Trophoblast cell (in vitro differentiated cells and primary cell): ENCODE data around the gene AFF2.
"Not testable (repeated sequence)": the region's sequence is repeated elsewhere in the genome, so short reads cannot be mapped to it uniquely, and the experiment has no call there.

Experiments
- DNase-seq, 2 donors: peaks; one replicate each; pipeline ENCODE4 v3.0.0-alpha.2; 2016
- H2AFZ ChIP-seq: 2 replicates; pipeline ENCODE4 v1.6.1; 2013; ENCODE audit warnings: low read length, moderate library complexity, mild to moderate bottlenecking; ENCODE audit not compliant: insufficient read depth, poor library complexity
- H2AK5ac ChIP-seq: 2 replicates; pipeline ENCODE4 v1.6.1; 2013; ENCODE audit warnings: mild to moderate bottlenecking, low read length
- H2BK120ac ChIP-seq: 2 replicates; pipeline ENCODE4 v1.6.1; 2013; ENCODE audit warnings: low read length, mild to moderate bottlenecking, moderate library complexity; ENCODE audit not compliant: insufficient read depth, poor library complexity
- H2BK12ac ChIP-seq: 2 replicates; pipeline ENCODE4 v1.6.1; 2013; ENCODE audit warnings: mild to moderate bottlenecking, low read length, moderate library complexity
- H2BK5ac ChIP-seq: 2 replicates; pipeline ENCODE4 v1.6.1; 2013; ENCODE audit warnings: low read length, low read depth, moderate library complexity, mild to moderate bottlenecking; ENCODE audit not compliant: poor library complexity
- H3K14ac ChIP-seq: 2 replicates; pipeline ENCODE4 v1.6.1; 2013; ENCODE audit warnings: mild to moderate bottlenecking, low read length
- H3K18ac ChIP-seq: 2 replicates; pipeline ENCODE4 v1.6.1; 2013; ENCODE audit warnings: mild to moderate bottlenecking, low read length
- H3K23ac ChIP-seq: 2 replicates; pipeline ENCODE4 v1.6.1; 2013; ENCODE audit warnings: low read length
- H3K27ac ChIP-seq: 2 replicates; pipeline ENCODE4 v1.5.1; 2013; ENCODE audit warnings: low read depth, mild to moderate bottlenecking, inconsistent platforms, low read length, moderate library complexity
- H3K27me3 ChIP-seq: 2 replicates; pipeline ENCODE4 v1.6.1; 2013; ENCODE audit warnings: inconsistent platforms, mild to moderate bottlenecking, low read length, moderate library complexity; ENCODE audit not compliant: insufficient read depth
- H3K36me3 ChIP-seq, 2 experiments: 1 replicate in 1 of 2; 2 replicates in 1 of 2; pipeline ENCODE4 v1.6.1; 2013; ENCODE audit warnings: low read length in 2 of 2, mild to moderate bottlenecking in 2 of 2, moderate library complexity in 1 of 2; ENCODE audit not compliant: insufficient read depth in 2 of 2, control insufficient read depth in 1 of 2
- H3K4ac ChIP-seq: 2 replicates; pipeline ENCODE4 v1.6.1; 2013; ENCODE audit warnings: low read depth, mild to moderate bottlenecking, low read length, moderate library complexity
- H3K4me1 ChIP-seq, 2 experiments: 1 replicate in 1 of 2; 2 replicates in 1 of 2; pipeline ENCODE4 v1.6.1; 2013; ENCODE audit warnings: low read length in 2 of 2, mild to moderate bottlenecking in 2 of 2, moderate library complexity in 1 of 2; ENCODE audit not compliant: insufficient read depth in 2 of 2, control insufficient read depth in 1 of 2
- H3K4me2 ChIP-seq: 2 replicates; pipeline ENCODE4 v1.6.1; 2013; ENCODE audit warnings: inconsistent platforms, mild to moderate bottlenecking, low read length, moderate library complexity
- H3K4me3 ChIP-seq: 2 replicates; pipeline ENCODE4 v1.5.1; 2013; ENCODE audit warnings: mild to moderate bottlenecking, low read depth, low read length, inconsistent platforms
- H3K79me1 ChIP-seq: one replicate; pipeline ENCODE4 v1.6.1; 2013; ENCODE audit warnings: low read length
- H3K79me2 ChIP-seq: 2 replicates; pipeline ENCODE4 v1.6.1; 2013; ENCODE audit warnings: low read length, mild to moderate bottlenecking; ENCODE audit not compliant: control insufficient read depth, insufficient read depth, poor library complexity
- H3K9ac ChIP-seq: 2 replicates; pipeline ENCODE4 v1.6.1; 2013; ENCODE audit warnings: mild to moderate bottlenecking, low read length
- H3K9me3 ChIP-seq: 2 replicates; pipeline ENCODE4 v1.6.1; 2013; ENCODE audit warnings: low read depth, mild to moderate bottlenecking, control low read depth, inconsistent platforms, low read length; ENCODE audit not compliant: insufficient read depth
- H4K12ac ChIP-seq: 2 replicates; pipeline ENCODE4 v1.6.1; 2013; ENCODE audit warnings: low read depth, mild to moderate bottlenecking, low read length, moderate library complexity
- H4K8ac ChIP-seq: 2 replicates; pipeline ENCODE4 v1.6.1; 2013; ENCODE audit warnings: low read depth, mild to moderate bottlenecking, low read length, moderate library complexity
- H4K91ac ChIP-seq: one replicate; pipeline ENCODE4 v1.6.1; 2013; ENCODE audit warnings: low read depth, mild to moderate bottlenecking, low read length, moderate library complexity
- WGBS: extraction: QIAGEN DNeasy Blood & Tissue Kit; methylation state at CpG from one replicate; pipeline ENCODE4 v1.1.7; 2013; ENCODE audit warnings: missing lambda C conversion rate; ENCODE audit not compliant: insufficient read length, insufficient coverage; ENCODE audit errors: extremely low coverage; 5-methylcytosine and 5-hydroxymethylcytosine counted together

Gene AFF2

GRCh38 chrX:148664171-148664570 is 163.8 kb downstream of the AFF2 start:
- Histone ChIP-seq H2BK120ac (no peak overlapping the region), H3K27me3 (no peaks in the 10 kb centered on the region), H3K4me3 (no peak overlapping the region), H2AK5ac (no peak overlapping the region), H3K79me1 (no peaks in the 10 kb centered on the region), H3K23ac (no peak overlapping the region), H3K14ac (no peak overlapping the region), H2BK5ac (no peak overlapping the region), H3K9me3 (no peaks in the 10 kb centered on the region), H4K12ac (no peak overlapping the region), H3K9ac (no peak overlapping the region), H4K91ac (no peak overlapping the region), H2BK12ac (no peak overlapping the region), H3K4ac (no peak overlapping the region), H2AFZ (no peak overlapping the region), H3K79me2 (no peaks in the 10 kb centered on the region), H3K4me1 (no peaks in the 10 kb centered on the region), H4K8ac (no peak overlapping the region), H3K4me2 (no peak overlapping the region), H3K18ac (no peak overlapping the region), H3K36me3 (peaks cover 0 to 2% of the 10 kb centered on the region in 2 experiments), H3K27ac (no peak overlapping the region)
- no peak for DNase-seq
- WGBS, result no CpG with 5 or more reads among the region's 1 CpG

DNA sequence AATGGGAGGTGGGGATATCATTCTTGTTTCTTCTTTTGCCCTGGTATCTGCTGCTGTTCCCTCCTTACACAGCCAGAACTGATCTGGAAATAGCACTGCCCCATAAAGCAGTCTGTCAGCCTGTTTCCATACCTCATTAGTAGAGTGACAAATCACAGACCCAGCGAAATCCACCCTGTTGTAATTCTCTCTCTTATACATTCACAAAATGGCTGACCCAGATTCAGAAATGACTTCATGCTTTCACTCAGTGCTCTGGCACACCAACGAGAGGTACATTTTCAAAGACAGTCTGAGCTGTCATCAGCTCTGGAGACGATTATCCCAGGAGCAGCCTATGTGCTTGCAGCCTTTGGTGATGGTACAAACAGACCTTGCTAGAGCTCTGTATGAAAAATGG is 164.6 kb downstream of the AFF2 start:
- Histone ChIP-seq H2BK12ac (no peak overlapping the region), H2AK5ac (no peak overlapping the region), H2BK120ac (no peak overlapping the region), H3K4me3 (no peak overlapping the region), H3K18ac (no peak overlapping the region), H4K12ac (no peak overlapping the region), H3K27ac (no peak overlapping the region), H3K23ac (no peak overlapping the region), H3K9me3 (no peaks in the 10 kb centered on the region), H3K4me1 (no peaks in the 10 kb centered on the region), H4K91ac (no peak overlapping the region), H2AFZ (no peak overlapping the region), H3K14ac (no peak overlapping the region), H4K8ac (no peak overlapping the region), H3K4me2 (no peak overlapping the region), H3K79me2 (no peaks in the 10 kb centered on the region), H3K27me3 (no peaks in the 10 kb centered on the region), H3K9ac (no peak overlapping the region), H3K36me3 (peaks cover 0 to 2% of the 10 kb centered on the region in 2 experiments), H3K4ac (no peak overlapping the region), H2BK5ac (no peak overlapping the region), H3K79me1 (no peaks in the 10 kb centered on the region)
- no CpG with 5 or more reads among the region's 3 CpGs for WGBS
- DNase-seq, result no peak

GRCh38 chrX:148669175-148669574 is 168.8 kb downstream of the AFF2 start:
- not testable (repeated sequence) for DNase-seq, H2BK12ac ChIP-seq, H2AFZ ChIP-seq, H3K79me1 ChIP-seq, H3K4ac ChIP-seq, H3K9ac ChIP-seq, H2AK5ac ChIP-seq, H4K12ac ChIP-seq, H2BK5ac ChIP-seq, H4K91ac ChIP-seq, H3K36me3 ChIP-seq, H3K27ac ChIP-seq, H3K18ac ChIP-seq, H4K8ac ChIP-seq, H2BK120ac ChIP-seq, H3K27me3 ChIP-seq, H3K4me1 ChIP-seq, H3K23ac ChIP-seq, H3K79me2 ChIP-seq, H3K9me3 ChIP-seq, H3K4me2 ChIP-seq, H3K14ac ChIP-seq, H3K4me3 ChIP-seq
- no CpG with 5 or more reads among the region's 3 CpGs for WGBS

- H3K4me1 ChIP-seq, result no peaks in the 10 kb centered on the region
- peak; percentile 2 to 45 for DNase-seq
- H3K27me3 ChIP-seq, result no peaks in the 10 kb centered on the region
- H3K36me3 ChIP-seq, result peaks cover 0 to 2% of the 10 kb centered on the region in 2 experiments
- no peak overlapping the region for H4K8ac ChIP-seq
- H4K91ac ChIP-seq, result no peak overlapping the region
- H2AK5ac ChIP-seq, result no peak overlapping the region
- H3K4me2 ChIP-seq, result no peak overlapping the region
- H2BK120ac ChIP-seq, result no peak overlapping the region
- no peaks in the 10 kb centered on the region for H3K79me1 ChIP-seq
- no peak overlapping the region for H2BK5ac ChIP-seq
- no CpG with 5 or more reads among the region's 3 CpGs for WGBS
- no peak overlapping the region for H4K12ac ChIP-seq
- H3K4ac ChIP-seq, result no peak overlapping the region
- H2BK12ac ChIP-seq, result no peak overlapping the region
- no peaks in the 10 kb centered on the region for H3K79me2 ChIP-seq
- no peak overlapping the region for H3K14ac ChIP-seq
- H3K18ac ChIP-seq, result no peak overlapping the region
- no peak overlapping the region for H3K23ac ChIP-seq
- H2AFZ ChIP-seq, result no peak overlapping the region
- H3K4me3 ChIP-seq, result no peak overlapping the region
- no peaks in the 10 kb centered on the region for H3K9me3 ChIP-seq
- no peak overlapping the region for H3K27ac ChIP-seq
- no peak overlapping the region for H3K9ac ChIP-seq
Measured at GRCh38 chrX:148670277-148670676, 169.9 kb downstream of the AFF2 start.
